22Rv1 (cell line): Measurements from ENCODE around the gene FLNA.
"Not testable (repeated sequence)": the region's sequence is repeated elsewhere in the genome, so short reads cannot be mapped to it uniquely, and the experiment has no call there.

Experiments
- H3K27ac ChIP-seq: fragments of 450-650 bp; 2 replicates; pipeline ENCODE4 v1.5.1; 2017
- ZFX ChIP-seq: fragments of 450-650 bp; IDR thresholded peaks from 2 replicates; pipeline ENCODE4 v1.6.1; 2017; ENCODE audit warnings: antibody characterized with exemption, borderline replicate concordance
- TF ChIP-seq, protein P1 (sequence below): fragments of 450-650 bp; IDR thresholded peaks from 2 replicates; pipeline ENCODE4 v1.5.1; 2017; ENCODE audit warnings: mild to moderate bottlenecking

FLNA gene

DNA sequence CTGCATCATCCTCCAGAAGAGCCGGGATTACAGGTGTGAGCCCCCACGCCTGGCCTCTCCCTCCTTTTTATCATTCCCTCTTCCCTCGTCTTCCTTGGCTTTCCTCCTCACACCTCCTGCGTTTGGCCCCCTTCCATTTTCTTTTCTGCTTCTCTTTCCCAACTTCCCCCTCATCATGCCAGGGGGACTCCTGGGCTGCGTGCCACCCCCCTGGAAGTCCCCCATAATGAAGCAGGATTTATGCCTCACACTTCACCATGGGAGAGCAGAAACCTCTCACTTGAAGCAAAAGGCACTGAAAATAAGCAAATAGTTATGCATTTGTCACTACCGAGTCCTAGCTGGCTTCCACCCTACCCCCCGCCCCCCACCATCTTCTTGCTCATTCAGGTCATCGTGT, 71.0 kb downstream of the FLNA start:
- TF ChIP-seq ZFX, result no peak
- TF ChIP-seq, protein P1, sequence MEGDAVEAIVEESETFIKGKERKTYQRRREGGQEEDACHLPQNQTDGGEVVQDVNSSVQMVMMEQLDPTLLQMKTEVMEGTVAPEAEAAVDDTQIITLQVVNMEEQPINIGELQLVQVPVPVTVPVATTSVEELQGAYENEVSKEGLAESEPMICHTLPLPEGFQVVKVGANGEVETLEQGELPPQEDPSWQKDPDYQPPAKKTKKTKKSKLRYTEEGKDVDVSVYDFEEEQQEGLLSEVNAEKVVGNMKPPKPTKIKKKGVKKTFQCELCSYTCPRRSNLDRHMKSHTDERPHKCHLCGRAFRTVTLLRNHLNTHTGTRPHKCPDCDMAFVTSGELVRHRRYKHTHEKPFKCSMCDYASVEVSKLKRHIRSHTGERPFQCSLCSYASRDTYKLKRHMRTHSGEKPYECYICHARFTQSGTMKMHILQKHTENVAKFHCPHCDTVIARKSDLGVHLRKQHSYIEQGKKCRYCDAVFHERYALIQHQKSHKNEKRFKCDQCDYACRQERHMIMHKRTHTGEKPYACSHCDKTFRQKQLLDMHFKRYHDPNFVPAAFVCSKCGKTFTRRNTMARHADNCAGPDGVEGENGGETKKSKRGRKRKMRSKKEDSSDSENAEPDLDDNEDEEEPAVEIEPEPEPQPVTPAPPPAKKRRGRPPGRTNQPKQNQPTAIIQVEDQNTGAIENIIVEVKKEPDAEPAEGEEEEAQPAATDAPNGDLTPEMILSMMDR, result no peak
- H3K27ac ChIP-seq, result no peak overlapping the region

DNA sequence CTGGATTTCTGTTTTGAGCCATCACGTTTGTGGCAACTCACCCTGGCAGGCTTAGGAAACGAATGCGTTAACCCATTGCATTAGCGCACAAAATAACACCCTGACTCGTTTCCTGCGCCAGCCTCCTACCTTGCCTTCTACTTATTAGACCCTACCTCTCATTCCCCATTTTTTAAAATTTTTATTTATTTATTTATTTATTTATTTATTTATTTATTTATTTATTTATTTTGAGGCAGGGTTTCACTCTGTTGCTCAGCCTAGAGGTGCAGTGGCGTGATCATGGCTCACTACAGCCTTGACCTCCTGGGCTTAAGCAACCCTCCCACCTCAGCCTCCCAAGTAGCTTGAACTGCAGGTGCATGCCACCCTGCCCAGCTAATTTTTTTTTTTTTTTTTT, 71.4 kb downstream of the FLNA start:
- H3K27ac ChIP-seq, result not testable (repeated sequence)

DNA sequence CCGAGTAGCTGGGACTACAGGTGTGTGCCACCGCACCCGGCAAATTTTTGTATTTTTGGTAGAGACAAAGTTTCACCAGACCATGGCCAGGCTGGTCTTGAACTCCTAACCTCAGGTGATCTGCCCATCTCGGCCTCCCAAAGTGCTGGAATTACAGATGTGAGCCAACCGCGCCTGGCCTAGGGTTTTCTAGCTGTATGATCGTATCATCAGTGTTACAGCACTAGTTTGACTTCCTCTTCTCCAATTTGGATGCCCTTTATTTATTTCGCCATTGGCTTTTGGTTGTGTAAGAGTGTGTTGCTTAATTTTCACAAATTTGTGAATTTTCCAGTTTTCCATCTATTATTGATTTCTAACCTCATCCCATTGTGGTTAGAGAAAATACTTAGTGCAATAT, 73.6 kb downstream of the FLNA start:
- no peak overlapping the region for H3K27ac ChIP-seq

More for the DNA sequence above, 73.6 kb downstream of the FLNA start:
- TF ChIP-seq ZFX, result no peak
- TF ChIP-seq, protein P1, result no peak
